GM12873 (cell line): Measurements from ENCODE around the gene LDLR.

ENCODE experiments used
- CTCF ChIP-seq: IDR thresholded peaks from 2 replicates; pipeline ENCODE4 v1.5.1; 2012; ENCODE audit warnings: low read depth, mild to moderate bottlenecking, moderate library complexity, low read length, control low read depth; ENCODE audit not compliant: insufficient read depth; ENCODE audit errors: missing control alignments

The LDLR gene

GRCh38 chr19:11079999-11080398 lies 9.3 kb upstream of the LDLR start:
- TF ChIP-seq CTCF: no peak

- TF ChIP-seq CTCF: no peak
These were observed 1.3 kb upstream of the LDLR start for GRCh38 chr19:11087870-11088505.

- no peak for TF ChIP-seq CTCF
These were observed 583 bp upstream of the LDLR start for GRCh38 chr19:11088506-11089253.

GRCh38 chr19:11090264-11090996 lies 1.2 kb downstream of the LDLR start:
- no peak for TF ChIP-seq CTCF

- TF ChIP-seq CTCF: no peak
These were observed 1.9 kb downstream of the LDLR start for GRCh38 chr19:11090997-11091702.

GRCh38 chr19:11091703-11092153 lies 2.5 kb downstream of the LDLR start:
- TF ChIP-seq CTCF: no peak

GRCh38 chr19:11092181-11092538 lies 2.9 kb downstream of the LDLR start:
- no peak for TF ChIP-seq CTCF
